Measurements from ENCODE around the gene ZNF319. TPM values are rescaled to one million over a fixed set of nuclear protein-coding genes. Genes with fewer than 3 reads are reported as not detected.

Gene ZNF319
- total RNA-seq, 1 donor from 2014 or later: 14.9 TPM

DNA sequence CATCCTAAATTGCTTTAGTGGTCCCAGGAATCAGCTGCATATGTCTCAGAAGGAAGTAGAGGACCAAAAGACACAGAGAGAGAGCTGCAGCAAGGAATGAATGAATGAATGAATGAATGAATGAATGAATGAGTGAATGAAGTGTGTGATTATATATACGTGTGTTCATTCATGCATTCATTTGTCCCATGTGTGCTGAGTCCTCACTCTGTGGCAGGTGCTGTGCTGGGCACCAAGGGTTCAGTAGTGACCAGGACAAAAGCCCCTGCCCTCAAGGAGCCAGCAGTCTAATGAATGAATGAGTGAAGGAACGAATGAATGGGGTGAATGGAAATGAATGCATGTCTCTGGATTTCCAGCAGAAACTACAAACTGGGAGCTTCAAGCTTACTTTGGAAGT lies 38.9 kb downstream of the ZNF319 start:
- H3K27ac Mint-ChIP-seq (ENCODE audit: unreplicated experiment): no peak overlapping the region
- no peak overlapping the region for H3K4me3 Mint-ChIP-seq (ENCODE audit: unreplicated experiment)
- H3K27me3 Mint-ChIP-seq (ENCODE audit: unreplicated experiment): peaks cover 25% of the 10 kb centered on the region
- H3K36me3 Mint-ChIP-seq (ENCODE audit: unreplicated experiment): no peaks in the 10 kb centered on the region
- no peaks in the 10 kb centered on the region for H3K9me3 Mint-ChIP-seq (ENCODE audit: unreplicated experiment)
- H3K4me1 Mint-ChIP-seq (ENCODE audit: unreplicated experiment): no peaks in the 10 kb centered on the region
- TF ChIP-seq, protein P1, sequence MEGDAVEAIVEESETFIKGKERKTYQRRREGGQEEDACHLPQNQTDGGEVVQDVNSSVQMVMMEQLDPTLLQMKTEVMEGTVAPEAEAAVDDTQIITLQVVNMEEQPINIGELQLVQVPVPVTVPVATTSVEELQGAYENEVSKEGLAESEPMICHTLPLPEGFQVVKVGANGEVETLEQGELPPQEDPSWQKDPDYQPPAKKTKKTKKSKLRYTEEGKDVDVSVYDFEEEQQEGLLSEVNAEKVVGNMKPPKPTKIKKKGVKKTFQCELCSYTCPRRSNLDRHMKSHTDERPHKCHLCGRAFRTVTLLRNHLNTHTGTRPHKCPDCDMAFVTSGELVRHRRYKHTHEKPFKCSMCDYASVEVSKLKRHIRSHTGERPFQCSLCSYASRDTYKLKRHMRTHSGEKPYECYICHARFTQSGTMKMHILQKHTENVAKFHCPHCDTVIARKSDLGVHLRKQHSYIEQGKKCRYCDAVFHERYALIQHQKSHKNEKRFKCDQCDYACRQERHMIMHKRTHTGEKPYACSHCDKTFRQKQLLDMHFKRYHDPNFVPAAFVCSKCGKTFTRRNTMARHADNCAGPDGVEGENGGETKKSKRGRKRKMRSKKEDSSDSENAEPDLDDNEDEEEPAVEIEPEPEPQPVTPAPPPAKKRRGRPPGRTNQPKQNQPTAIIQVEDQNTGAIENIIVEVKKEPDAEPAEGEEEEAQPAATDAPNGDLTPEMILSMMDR (IDR thresholded peaks at IDR 0.05): no peak
- DNase-seq (ENCODE audit: extremely low spot score, unreplicated experiment): no peak

GRCh38 chr16:57960826-57961472 lies 39.5 kb downstream of the ZNF319 start:
- no peak for DNase-seq (ENCODE audit: extremely low spot score, unreplicated experiment)
- Mint-ChIP-seq H3K4me3 (ENCODE audit: unreplicated experiment) (no peak overlapping the region), H3K9me3 (ENCODE audit: unreplicated experiment) (no peaks in the 10 kb centered on the region), H3K4me1 (ENCODE audit: unreplicated experiment) (no peaks in the 10 kb centered on the region), H3K27ac (ENCODE audit: unreplicated experiment) (no peak overlapping the region), H3K27me3 (ENCODE audit: unreplicated experiment) (peaks cover 25% of the 10 kb centered on the region), H3K36me3 (ENCODE audit: unreplicated experiment) (no peaks in the 10 kb centered on the region)
- TF ChIP-seq, protein P1 (IDR thresholded peaks at IDR 0.05): no peak

- Mint-ChIP-seq H3K27me3 (ENCODE audit: unreplicated experiment) (peaks cover 25% of the 10 kb centered on the region), H3K9me3 (ENCODE audit: unreplicated experiment) (no peaks in the 10 kb centered on the region), H3K36me3 (ENCODE audit: unreplicated experiment) (no peaks in the 10 kb centered on the region), H3K4me1 (ENCODE audit: unreplicated experiment) (no peaks in the 10 kb centered on the region), H3K4me3 (ENCODE audit: unreplicated experiment) (no peak overlapping the region), H3K27ac (ENCODE audit: unreplicated experiment) (no peak overlapping the region)
- DNase-seq (ENCODE audit: extremely low spot score, unreplicated experiment): no peak
- TF ChIP-seq, protein P1 (IDR thresholded peaks at IDR 0.05): no peak
These were observed 40.2 kb downstream of the ZNF319 start for GRCh38 chr16:57960310-57960709.

DNA sequence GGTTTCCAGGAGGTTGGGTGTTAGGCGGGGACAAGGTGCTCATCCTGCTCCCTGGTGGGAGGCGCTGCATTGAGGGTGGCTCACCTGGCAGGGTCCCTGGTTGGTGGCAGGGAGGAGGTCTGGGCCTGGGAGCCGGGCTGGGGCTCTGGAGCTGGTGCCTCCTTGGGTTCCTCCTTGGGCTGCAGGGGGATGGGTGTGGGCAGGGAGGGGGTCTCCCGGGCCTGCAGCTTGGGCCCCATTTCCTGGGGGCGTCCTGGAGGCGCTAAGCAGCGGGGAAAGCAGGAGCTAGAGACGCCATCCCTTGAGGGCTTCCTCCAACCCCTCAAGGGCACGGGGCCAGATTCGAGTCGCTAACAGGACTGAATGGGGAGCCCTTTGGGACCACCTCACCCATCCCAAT lies 40.7 kb downstream of the ZNF319 start:
- H3K4me1 Mint-ChIP-seq (ENCODE audit: unreplicated experiment): no peaks in the 10 kb centered on the region
- H3K36me3 Mint-ChIP-seq (ENCODE audit: unreplicated experiment): no peaks in the 10 kb centered on the region
- H3K27ac Mint-ChIP-seq (ENCODE audit: unreplicated experiment): no peak overlapping the region
- TF ChIP-seq, protein P1 (IDR thresholded peaks at IDR 0.05): no peak
- no peak overlapping the region for H3K4me3 Mint-ChIP-seq (ENCODE audit: unreplicated experiment)
- DNase-seq (ENCODE audit: extremely low spot score, unreplicated experiment): no peak
- H3K27me3 Mint-ChIP-seq (ENCODE audit: unreplicated experiment): peaks cover 25% of the 10 kb centered on the region
- no peaks in the 10 kb centered on the region for H3K9me3 Mint-ChIP-seq (ENCODE audit: unreplicated experiment)

DNA sequence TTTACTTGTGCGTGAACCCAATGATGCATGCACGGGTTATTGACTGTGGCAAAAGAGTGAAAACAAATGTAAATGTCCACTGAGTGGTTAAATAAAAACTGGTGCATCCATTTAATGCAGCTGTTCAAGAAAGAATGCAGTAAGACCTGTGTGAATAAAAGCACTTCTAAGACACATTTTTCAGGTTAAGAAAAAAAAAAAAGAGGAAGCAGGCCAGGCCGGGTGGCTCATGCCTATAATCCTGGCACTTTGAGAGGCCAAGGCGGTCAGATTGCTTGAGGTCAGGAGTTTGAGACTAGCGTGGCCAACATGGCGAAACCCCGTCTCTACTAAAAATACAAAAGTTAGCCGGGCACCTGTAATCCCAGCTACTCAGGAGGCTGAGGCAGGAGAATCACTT lies 41.4 kb downstream of the ZNF319 start:
- no peaks in the 10 kb centered on the region for H3K9me3 Mint-ChIP-seq (ENCODE audit: unreplicated experiment)
- TF ChIP-seq, protein P1 (IDR thresholded peaks at IDR 0.05): no peak
- H3K4me1 Mint-ChIP-seq (ENCODE audit: unreplicated experiment): no peaks in the 10 kb centered on the region
- H3K27ac Mint-ChIP-seq (ENCODE audit: unreplicated experiment): no peak overlapping the region
- DNase-seq (ENCODE audit: extremely low spot score, unreplicated experiment): no peak
- H3K36me3 Mint-ChIP-seq (ENCODE audit: unreplicated experiment): no peaks in the 10 kb centered on the region
- peaks cover 28% of the 10 kb centered on the region for H3K27me3 Mint-ChIP-seq (ENCODE audit: unreplicated experiment)
- H3K4me3 Mint-ChIP-seq (ENCODE audit: unreplicated experiment): no peak overlapping the region
